Measurements from ENCODE around the gene ARHGAP32.

ARHGAP32 gene

GRCh38 chr11:128926000-128926399, 266.1 kb downstream of the ARHGAP32 start (continued):
- TF ChIP-seq OSR1 (CRISPR knock-in tag; IDR thresholded peaks at IDR 0.05) (no peak), PPARA (CRISPR knock-in tag; IDR thresholded peaks at IDR 0.05; ENCODE audit: borderline replicate concordance) (no peak)

- ATAC-seq = no peak
- TF ChIP-seq SNAI2 (CRISPR knock-in tag; IDR thresholded peaks at IDR 0.05) (no peak), ZFP3 (CRISPR knock-in tag; IDR thresholded peaks at IDR 0.05) (no peak), RARB (CRISPR knock-in tag; IDR thresholded peaks at IDR 0.05) (no peak), PPARA (CRISPR knock-in tag; IDR thresholded peaks at IDR 0.05; ENCODE audit: borderline replicate concordance) (no peak), CSDC2 (CRISPR knock-in tag; IDR thresholded peaks at IDR 0.05) (no peak), ARNTL (CRISPR knock-in tag; IDR thresholded peaks at IDR 0.05; ENCODE audit: borderline replicate concordance, low read depth) (no peak), ZNF8 (CRISPR knock-in tag; IDR thresholded peaks at IDR 0.05) (no peak), OSR1 (CRISPR knock-in tag; IDR thresholded peaks at IDR 0.05) (no peak), ZC3H10 (CRISPR knock-in tag; IDR thresholded peaks at IDR 0.05) (no peak)
Measured at GRCh38 chr11:128925250-128925600, 266.9 kb downstream of the ARHGAP32 start.

- ATAC-seq = no peak
- no peak for TF ChIP-seq PPARA (CRISPR knock-in tag; IDR thresholded peaks at IDR 0.05; ENCODE audit: borderline replicate concordance)
- TF ChIP-seq ZFP30 (CRISPR knock-in tag; IDR thresholded peaks at IDR 0.05) = no peak
- TF ChIP-seq GLIS3 (CRISPR knock-in tag; IDR thresholded peaks at IDR 0.05) = no peak
- TF ChIP-seq BACH2 (CRISPR knock-in tag; IDR thresholded peaks at IDR 0.05; ENCODE audit: borderline replicate concordance) = no peak
Measured at GRCh38 chr11:128924510-128925249, 267.4 kb downstream of the ARHGAP32 start.

- ATAC-seq = no peak
- TF ChIP-seq TSHZ2 (CRISPR knock-in tag; IDR thresholded peaks at IDR 0.05) = no peak
- TF ChIP-seq ZFP3 (CRISPR knock-in tag; IDR thresholded peaks at IDR 0.05) = no peak
- TF ChIP-seq ZNF565 (CRISPR knock-in tag; conservative IDR thresholded peaks at IDR 0.05; ENCODE audit: low read depth) = no peak
- TF ChIP-seq CSDC2 (CRISPR knock-in tag; IDR thresholded peaks at IDR 0.05) = no peak
- no peak for TF ChIP-seq ZNF8 (CRISPR knock-in tag; IDR thresholded peaks at IDR 0.05)
- TF ChIP-seq PPARA (CRISPR knock-in tag; IDR thresholded peaks at IDR 0.05; ENCODE audit: borderline replicate concordance) = no peak
- TF ChIP-seq ARNTL (CRISPR knock-in tag; IDR thresholded peaks at IDR 0.05; ENCODE audit: borderline replicate concordance, low read depth) = no peak
- no peak for TF ChIP-seq ZC3H10 (CRISPR knock-in tag; IDR thresholded peaks at IDR 0.05)
- no peak for TF ChIP-seq ZFP30 (CRISPR knock-in tag; IDR thresholded peaks at IDR 0.05)
- TF ChIP-seq PATZ1 (CRISPR knock-in tag; IDR thresholded peaks at IDR 0.05; ENCODE audit: borderline replicate concordance) = no peak
Measured at GRCh38 chr11:128924104-128924503, 268.0 kb downstream of the ARHGAP32 start.

- no peak for ATAC-seq
- TF ChIP-seq CSDC2 (CRISPR knock-in tag; IDR thresholded peaks at IDR 0.05) (no peak), ZNF565 (CRISPR knock-in tag; conservative IDR thresholded peaks at IDR 0.05; ENCODE audit: low read depth) (no peak), POU6F1 (CRISPR knock-in tag; IDR thresholded peaks at IDR 0.05; ENCODE audit: borderline replicate concordance, low read depth) (no peak), ESRRG (CRISPR knock-in tag; IDR thresholded peaks at IDR 0.05) (no peak), ZFP30 (CRISPR knock-in tag; IDR thresholded peaks at IDR 0.05) (no peak), OSR1 (CRISPR knock-in tag; IDR thresholded peaks at IDR 0.05) (no peak), ISL1 (CRISPR knock-in tag; IDR thresholded peaks at IDR 0.05) (no peak), RARB (CRISPR knock-in tag; IDR thresholded peaks at IDR 0.05) (no peak), TSHZ2 (CRISPR knock-in tag; IDR thresholded peaks at IDR 0.05) (no peak)
Measured at GRCh38 chr11:128921793-128922192, 270.3 kb downstream of the ARHGAP32 start.
